Glomerular endothelial cell (primary cell): Measurements from ENCODE around the gene AUTS2. TPM values are rescaled to one million over a fixed set of nuclear protein-coding genes. Genes with fewer than 3 reads are reported as not detected.

ENCODE experiments used
- DNase-seq: peaks from one replicate; pipeline ENCODE4 v3.0.0-alpha.2; 2011; ENCODE audit warnings: low read depth, low spot score; ENCODE audit errors: extremely low read depth
- total RNA-seq: library from RNA; depleted of rRNA; stranded (reverse); fragments of >200 nt; gene quantifications from 2 replicates; pipeline ENCODE4 v1.2.3, GENCODE V29; 2015

Gene AUTS2
- total RNA-seq, 1 donor from 2014 or later = 24.8 TPM

DNA sequence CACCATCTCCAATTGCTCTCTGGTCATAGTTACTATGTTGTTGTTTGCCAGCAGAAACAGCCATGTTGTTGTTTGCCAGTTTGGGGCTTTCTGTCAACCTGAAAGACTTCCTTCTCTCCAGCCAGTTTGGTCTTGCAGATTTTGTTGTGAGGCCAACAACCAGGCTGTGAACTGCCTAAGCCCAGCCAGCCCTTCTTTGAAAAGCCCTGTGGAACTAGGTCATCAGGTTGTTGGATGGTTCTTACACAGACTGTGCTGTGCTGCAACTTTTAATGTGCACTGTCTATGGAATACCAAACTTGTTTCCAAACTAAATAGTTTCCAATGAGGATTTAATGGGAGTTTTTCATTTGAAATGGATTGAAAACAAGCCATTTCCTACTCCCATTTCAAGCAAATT is 940.9 kb downstream of the AUTS2 start:
- no peak for DNase-seq

DNA sequence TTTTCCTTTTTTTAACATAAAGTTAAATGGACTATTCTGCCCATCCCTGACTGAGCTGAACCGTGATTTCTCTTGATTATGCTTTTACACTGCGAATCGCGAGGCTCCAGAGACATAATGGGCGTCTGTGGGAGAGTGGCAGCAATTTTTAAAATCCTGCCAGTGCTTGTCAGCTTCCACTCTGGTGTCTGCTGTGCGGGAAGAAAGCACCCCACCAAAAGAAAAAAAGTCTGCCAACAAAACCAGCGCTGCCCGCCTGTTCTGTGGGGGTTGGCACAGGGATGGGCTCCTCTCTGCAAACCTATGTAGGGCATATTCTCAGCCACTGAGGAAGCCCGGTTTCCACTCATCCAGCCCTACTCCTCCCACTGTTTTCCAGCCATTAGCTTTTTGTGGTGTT is 941.3 kb downstream of the AUTS2 start:
- DNase-seq = no peak

GRCh38 chr7:70540641-70541040 is 942.4 kb downstream of the AUTS2 start:
- DNase-seq = no peak

DNA sequence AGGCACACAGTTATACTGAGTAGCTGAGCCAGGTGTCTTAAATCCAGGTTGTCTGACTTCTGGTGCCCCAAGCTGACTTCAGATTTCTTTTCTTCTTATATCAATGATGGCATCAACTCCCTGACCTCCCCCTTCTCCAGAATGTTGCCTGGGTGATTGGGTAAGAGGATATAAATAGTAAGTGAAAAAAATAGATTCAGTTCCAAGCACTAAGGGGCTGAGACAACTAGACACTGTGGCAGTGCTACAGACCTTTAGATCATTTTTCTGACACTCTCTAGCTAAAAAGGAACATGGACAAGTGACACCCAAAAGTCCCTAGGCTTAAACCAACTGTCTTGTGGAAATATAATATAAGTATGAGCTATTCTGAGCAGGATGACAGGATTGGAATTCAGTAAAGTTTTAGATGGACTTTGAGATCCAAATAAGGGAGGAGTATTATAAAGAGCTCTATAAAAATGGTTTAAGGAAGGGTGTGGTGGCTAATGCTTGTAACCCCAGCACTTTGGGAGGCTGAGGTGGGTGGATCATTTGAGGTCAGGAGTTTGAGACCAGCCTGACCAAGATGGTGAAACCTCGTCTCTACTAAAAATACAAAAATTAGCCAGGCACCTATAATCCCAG is 944.6 kb downstream of the AUTS2 start:
- no peak for DNase-seq

GRCh38 chr7:70544016-70544415 is 945.7 kb downstream of the AUTS2 start:
- DNase-seq = no peak

DNA sequence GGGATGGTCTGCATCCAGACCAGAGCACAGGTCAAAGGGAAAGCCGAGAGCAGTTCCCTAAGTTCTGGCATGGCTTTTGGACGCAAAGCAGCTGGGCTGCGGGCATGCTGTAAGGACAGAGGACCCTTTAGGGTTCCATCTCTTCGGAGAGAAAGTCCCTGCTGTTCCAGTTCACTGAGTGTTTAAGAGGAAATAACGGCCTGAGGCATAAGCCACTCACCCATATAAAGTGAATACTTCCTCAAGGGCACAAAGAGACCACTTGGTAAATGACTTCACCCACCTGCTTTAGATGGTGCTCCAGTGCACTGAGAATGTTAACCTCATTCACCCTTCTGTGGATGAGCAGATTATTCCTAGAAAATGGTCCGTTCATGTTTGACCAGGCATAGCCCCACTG is 946.9 kb downstream of the AUTS2 start:
- no peak for DNase-seq

DNA sequence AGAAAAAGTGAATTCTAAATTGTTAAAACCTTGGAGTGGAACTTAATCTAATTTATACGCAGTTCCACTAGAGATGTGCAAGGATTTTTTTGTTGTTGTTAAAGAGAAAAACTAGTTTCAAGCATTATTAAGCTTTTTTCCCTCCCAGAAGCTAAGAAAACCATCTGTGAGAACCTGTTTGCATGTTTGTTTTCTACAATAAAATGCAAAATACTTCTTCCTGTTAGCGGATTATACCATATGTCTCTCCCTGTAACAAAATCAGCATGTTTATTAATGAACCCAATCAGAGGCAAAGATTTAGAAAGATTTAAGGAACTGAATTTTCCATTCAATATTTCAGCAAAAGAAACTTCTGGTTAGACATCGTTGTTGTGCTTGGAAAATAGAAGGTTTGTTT is 953.9 kb downstream of the AUTS2 start:
- no peak for DNase-seq

DNA sequence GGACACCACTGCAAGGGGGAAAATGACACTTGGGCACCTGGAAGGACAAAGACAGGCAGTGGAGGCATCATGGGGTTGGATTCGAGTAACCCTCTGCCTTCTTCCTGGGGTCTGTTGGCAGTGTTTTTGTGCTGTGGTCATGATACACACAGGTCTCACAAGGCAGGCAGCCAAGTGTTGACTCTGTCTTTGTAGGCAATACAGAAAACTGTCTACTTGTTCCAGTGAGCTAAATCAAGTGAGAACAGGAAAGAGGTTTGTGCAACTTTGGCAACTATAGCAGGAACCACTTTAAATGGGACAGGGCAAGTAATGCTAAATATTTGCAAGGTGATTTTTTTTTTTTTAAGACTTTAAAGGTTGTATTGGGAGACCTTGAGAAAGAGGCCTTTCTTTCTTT is 955.1 kb downstream of the AUTS2 start:
- no peak for DNase-seq

DNA sequence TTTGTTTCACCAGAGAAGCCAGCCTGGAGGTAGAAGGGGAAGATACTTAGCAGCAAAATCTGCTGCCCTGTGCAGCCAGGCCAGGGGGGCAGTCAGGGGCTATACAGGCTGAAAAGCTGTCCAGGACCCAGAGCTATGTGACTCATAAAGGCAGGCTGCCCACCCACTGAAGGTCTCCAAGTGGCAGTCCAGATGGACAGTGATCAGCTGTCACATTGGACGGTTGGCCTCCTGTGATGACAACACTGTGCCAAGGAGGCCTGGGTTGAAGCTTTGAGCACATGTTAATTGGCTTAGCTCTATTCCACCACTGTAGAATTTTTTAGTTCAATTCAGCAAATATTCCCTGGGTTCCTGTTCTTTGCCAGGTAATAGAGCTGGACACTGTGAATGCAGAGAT is 956.4 kb downstream of the AUTS2 start:
- DNase-seq = no peak

DNA sequence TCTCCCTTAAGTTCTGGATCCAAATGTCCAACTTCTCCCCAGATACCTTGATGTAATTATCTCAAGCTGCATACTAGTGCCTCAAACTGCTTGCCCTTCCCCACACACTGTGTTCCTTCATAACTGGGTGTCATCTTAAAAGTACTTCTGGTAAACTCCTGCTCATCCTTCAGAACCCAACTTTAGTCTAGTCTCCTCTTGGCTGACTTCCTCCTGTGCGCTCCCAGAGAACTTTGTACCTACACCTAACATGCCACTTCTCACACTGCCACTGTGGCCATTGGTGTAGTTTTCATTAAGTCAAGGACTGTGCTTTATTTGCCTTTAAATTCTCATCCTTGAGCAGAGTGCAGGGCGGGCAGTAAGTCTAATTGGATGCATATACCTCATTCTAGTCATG is 958.5 kb downstream of the AUTS2 start:
- no peak for DNase-seq

DNA sequence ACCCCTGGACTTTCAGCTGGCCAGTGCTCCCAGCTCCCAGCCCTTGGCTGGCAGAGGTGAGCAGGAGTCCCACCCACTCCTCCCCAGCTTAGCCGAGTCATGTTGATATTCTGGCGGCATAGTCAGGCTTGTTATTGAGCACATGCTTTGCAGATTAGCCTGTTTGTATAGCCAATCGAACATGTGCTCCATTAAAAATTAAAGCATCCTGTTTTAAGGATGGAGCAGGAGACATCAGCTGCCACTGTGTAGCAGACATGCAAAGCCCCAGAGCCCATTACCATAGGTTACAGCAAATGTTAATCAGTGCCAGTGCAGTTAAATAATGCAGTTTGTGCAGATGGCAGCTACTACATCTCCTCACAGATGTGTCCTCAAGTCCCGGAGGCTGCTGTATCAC is 959.1 kb downstream of the AUTS2 start:
- no peak for DNase-seq

- no peak for DNase-seq
Measured at GRCh38 chr7:70559815-70560214, 961.5 kb downstream of the AUTS2 start.

DNA sequence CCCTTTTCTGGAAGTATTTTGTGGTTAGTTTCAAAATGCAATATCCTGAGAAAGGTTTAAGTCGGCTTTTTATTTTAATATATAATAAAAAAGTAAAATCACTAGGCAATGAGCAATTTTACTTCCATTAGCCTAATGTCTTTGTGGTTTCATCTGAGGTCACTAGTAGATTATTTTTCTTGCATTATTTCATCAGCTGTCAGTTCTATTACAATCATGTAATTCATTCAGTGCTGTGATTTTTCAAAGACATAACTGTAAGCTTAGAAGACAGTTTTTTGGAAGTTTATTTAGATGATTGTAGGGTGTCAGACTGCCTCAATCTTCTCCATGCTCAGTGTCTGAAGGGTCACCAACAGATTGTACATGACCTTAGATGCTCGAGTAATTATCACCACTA is 965.7 kb downstream of the AUTS2 start:
- DNase-seq = no peak

GRCh38 chr7:70565721-70566370 is 967.6 kb downstream of the AUTS2 start:
- DNase-seq = no peak

GRCh38 chr7:70566671-70567070 is 968.4 kb downstream of the AUTS2 start:
- no peak for DNase-seq

- no peak for DNase-seq
Measured at GRCh38 chr7:70568674-70569334, 970.5 kb downstream of the AUTS2 start.

- DNase-seq = no peak
Measured at GRCh38 chr7:70569335-70569819, 971.1 kb downstream of the AUTS2 start.

- DNase-seq = no peak
Measured at GRCh38 chr7:70570029-70570428, 971.8 kb downstream of the AUTS2 start.

GRCh38 chr7:70570961-70571360 is 972.7 kb downstream of the AUTS2 start:
- no peak for DNase-seq

DNA sequence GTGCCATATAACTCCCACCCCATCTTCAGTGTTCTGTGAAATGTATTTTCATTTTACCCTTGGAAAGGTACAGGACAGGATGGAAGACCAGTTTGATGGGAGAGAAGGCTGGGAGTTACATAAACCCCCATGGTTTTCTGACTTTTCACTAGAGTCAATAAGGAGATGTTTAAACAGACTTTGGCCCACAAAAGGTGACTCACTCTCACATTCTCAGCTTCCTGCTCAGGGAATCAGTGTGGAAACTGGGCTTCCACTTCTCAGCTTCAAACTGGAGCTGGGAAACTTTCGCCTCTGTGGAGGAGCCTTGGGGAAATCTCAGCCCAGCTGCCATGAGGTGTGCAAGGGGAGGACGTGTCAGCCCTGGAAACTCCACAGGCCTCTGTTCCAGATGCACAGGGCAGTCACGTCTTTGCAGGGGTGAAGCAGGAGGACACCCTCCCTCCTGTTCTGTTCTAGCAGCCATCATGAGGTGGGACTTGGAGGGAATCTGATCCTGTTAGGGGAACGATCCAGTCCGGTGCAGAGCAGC is 973.2 kb downstream of the AUTS2 start:
- no peak for DNase-seq

DNA sequence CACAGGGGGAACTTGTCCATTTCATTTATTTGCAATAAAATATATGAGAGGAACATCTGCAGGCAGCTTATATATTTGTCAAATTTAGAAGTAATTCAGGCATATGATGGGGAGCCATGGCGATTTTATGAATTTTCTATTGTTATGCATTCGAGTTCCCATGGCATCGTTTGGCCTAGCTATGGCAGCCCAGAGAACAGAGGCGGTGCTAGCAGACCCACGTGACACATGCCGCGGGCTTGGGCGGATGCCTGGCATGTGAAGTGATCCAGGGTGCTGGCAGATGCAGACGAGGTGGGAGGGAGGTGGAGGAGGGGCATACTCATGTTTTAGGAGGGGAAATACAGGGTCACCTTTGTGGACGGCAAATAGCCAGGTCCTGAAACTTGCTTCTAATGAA is 973.7 kb downstream of the AUTS2 start:
- no peak for DNase-seq

DNA sequence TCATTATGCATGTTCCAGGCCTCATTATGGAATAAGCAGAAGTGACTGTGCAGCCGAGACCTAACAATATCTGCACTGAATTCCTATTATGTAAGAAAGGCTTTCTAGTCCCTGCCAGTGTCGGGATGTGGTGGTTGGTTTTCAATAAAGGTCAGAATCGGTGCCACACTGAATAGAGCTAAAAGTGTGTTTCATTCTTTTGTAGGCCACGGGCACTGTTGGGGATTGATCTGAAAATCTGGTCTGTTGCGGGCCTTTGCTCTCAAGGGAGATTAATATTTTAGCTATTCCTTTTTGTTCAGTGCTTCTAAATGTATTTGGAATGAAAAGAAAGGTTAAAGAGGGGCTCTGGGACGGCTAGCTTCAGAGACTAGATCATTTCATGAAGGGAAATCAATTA is 974.3 kb downstream of the AUTS2 start:
- DNase-seq = no peak
